Measurements from ENCODE around the gene LINGO3.

The LINGO3 gene

DNA sequence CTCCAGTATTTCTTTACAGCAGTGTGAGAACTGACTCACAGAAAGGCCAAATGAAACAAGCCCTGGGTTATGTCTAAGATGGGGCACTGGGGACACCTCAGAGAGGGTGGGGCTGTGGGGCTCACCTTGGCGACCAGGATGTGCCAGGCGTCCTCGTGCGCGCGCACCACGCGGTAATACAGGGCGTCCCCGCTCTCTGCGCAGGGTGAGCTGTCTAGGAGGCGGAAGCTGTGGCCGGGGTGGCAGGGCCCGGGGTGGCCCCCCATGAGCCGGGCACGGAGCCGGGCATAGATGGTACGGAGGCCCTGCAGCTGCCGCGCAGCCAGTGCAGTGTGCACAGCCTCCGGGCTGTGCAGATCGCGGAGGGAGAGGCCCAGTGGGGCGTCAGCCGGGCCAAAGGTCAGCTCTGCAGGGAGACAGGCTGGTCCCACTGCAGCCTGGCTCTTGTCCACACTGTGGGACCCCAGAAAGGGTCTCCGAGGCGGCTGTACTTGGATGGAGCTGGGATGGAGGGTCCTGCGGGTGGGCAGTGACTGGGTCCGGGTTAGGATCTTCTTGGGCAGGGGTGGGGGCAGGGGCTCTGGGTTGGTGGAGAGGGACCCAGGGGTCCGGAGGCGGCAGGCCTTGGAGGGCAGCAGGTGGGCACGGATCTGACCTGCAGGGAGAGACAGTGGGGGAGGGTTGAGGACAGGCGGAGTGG lies 29.3 kb downstream of the LINGO3 start:
- DNase-seq, result no peak

GRCh38 chr19:2277138-2277537 lies 30.8 kb downstream of the LINGO3 start:
- no peak for DNase-seq

GRCh38 chr19:2276429-2276986 lies 31.4 kb downstream of the LINGO3 start:
- no peak for DNase-seq

GRCh38 chr19:2275588-2276428 lies 32.1 kb downstream of the LINGO3 start:
- DNase-seq, result no peak

DNA sequence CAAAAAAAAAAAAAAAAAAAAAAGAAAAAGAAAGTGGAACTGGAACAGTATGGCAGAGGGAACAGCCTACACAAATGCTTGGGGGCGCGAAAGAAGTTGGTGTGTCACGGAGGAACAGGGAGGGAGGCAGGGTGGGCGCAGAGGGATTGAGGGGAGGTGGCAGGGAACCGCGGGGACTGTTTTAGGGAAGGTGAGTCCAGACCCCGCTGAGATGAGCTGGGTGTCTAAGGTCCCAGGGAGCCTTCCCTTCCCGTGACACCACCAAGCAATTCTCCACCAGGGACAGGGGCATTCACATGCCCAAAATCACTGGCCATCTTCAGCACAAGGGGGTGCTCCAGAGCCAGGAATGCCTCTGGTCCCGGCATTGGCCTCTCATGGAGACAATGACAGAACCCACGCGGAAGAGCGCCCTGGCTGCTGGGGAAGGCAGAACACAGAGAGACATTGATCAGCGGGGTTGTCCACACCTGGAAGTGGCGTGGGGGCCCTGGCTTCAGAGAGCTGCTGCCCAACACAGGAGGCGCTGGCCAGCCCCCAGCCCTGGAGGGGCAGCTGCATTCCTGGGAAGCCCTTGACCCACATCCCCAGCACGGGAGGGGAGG lies 32.9 kb downstream of the LINGO3 start:
- DNase-seq, result no peak

- DNase-seq, result no peak
Observed at GRCh38 chr19:2274185-2274711, 33.7 kb downstream of the LINGO3 start.

GRCh38 chr19:2273356-2274184 lies 34.4 kb downstream of the LINGO3 start:
- DNase-seq, result peak; percentile 73

DNA sequence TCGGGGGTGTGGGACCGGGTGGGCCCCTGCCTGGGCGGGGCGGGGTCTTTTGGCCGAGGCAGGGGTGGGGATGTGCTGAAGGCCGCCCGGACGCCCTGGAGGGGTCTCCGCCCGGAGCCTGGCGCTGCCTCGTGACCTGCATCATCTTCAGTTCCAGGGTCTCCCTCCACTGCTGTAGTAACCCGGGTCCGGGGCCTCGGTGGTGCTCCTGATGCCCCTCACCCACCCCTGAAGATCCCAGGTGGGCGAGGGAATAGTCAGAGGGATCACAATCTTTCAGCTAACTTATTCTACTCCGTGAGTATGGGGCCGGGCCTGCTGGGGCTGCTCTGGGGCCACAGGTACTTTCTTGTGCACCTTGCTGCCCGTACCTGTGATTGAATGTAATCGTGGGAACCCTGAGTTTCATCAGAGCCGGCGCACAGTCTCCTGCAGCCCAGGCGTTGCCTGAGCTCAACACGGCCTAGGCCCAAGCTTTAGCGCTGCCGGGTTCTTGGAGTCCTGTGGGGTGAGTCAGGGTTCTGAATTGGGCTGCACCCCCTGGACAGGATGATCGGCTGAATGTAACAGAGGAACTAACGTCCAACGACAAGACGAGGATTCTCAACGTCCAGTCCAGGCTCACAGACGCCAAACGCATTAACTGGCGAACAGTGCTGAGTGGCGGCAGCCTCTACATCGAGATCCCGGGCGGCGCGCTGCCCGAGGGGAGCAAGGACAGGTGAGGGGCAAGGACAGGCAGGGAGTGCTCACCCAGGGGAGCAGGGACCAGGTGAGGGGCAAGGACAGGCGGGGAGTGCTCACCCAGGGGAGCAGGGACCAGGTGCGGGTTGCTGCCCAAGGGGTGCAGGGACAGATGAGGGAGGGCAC lies 36.5 kb downstream of the LINGO3 start:
- no peak for DNase-seq

DNA sequence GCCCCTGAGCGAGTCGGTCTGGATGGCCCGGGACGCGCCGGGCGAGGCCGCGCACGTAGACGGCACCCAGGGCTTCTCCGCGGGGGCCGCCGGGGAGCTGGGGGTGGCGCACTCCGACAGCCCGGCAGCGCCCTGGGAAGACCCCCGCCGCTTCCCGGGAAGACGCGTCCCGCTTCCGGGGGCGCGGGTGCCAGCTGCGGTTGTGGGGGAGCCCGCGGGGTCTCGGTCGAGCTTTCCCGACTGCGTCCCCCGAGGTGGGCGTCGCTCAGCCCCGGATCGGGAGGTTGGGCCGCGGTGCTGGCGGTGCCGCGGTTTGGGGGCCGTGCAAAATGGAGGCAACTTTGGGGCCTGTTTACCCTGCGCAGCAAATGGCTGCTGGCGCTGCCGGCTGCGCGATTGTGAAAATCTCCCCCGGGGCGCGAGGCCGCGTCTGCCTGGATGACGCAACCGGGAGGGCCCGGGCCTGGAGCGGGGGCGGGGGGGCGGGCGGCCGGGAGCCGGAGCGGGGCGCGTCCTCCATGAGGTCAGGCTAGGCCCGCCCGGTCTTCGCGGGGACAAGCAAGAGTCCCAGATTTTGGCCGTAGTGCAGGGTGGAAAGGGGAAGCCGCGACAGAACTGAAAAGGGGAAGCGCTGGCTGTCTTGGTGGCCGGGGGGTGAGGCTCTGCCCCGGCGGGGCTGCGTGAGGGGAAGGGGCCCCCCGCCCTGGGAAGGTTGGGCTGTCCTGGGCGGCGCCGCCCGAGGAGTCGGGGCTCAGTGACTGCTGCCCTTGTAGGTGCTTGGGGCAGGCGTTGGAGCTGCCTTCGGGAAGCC lies 37.3 kb downstream of the LINGO3 start:
- peak; percentile 66 for DNase-seq

GRCh38 chr19:2270157-2270422 lies 37.9 kb downstream of the LINGO3 start:
- DNase-seq, result peak; percentile 33

GRCh38 chr19:2269244-2270156 lies 38.5 kb downstream of the LINGO3 start:
- peak; percentile 97 for DNase-seq

DNA sequence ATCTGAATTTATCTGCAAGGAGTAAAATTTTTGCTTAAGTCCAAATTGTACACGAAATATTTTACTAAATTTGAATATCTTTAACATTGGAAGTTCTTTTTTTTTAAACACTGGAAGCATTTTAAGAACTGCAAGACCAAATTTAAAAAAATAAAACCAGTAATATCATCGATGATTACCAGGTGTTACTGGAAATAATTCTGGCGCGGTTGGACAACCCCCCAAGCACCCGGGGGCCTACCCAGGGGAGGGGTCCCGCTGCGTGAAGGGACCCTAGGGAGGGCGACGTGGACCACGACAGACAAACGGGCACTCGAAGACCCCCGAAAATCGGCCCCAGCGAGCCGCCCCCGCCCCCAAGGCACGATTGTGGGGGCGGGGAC lies 39.1 kb downstream of the LINGO3 start:
- no peak for DNase-seq

- DNase-seq, result no peak
Observed at GRCh38 chr19:2268480-2268830, 39.5 kb downstream of the LINGO3 start.

DNA sequence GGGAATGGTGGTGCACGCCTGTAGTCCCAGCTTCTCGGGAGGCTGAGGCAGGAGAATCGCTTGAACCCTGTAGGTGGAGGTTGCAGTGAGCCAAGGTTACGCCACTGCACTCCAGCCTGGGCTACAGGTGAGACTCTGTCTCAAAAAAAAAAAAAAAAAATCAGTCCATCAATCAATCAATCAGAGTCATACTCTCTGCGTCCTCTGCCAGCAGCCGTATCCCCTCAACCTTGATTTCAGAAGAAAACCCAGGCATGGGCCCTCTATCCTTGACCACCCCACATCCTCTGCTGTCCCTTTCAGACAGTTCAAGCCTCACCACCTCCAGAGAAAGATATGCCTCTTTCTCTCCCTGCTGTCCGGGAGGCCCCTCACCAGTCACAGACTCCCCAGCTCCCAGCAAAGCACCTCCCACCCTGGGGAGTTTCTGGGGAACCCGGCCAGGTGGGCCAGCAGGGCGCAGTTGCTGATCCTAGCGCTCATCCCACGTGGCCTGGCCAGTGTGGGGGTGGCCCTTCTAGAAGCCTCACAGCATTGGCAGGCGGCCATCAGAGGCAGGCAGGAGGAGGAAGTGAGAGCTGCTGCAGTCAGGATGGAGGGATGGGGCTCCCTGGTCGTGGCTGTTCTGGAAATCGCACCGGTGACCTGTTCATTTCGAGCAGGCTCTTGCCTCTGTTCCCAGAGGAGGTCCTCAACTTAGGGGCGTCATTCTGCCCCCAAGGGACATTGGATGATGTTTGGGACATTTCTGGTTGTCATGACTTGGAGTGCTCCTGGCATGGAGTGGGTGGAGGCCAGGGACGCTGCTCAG lies 41.6 kb downstream of the LINGO3 start:
- DNase-seq, result no peak

- peak; percentile 40 for DNase-seq
Observed at GRCh38 chr19:2261438-2262172, 46.3 kb downstream of the LINGO3 start.

GRCh38 chr19:2260341-2260805 lies 47.6 kb downstream of the LINGO3 start:
- no peak for DNase-seq

DNA sequence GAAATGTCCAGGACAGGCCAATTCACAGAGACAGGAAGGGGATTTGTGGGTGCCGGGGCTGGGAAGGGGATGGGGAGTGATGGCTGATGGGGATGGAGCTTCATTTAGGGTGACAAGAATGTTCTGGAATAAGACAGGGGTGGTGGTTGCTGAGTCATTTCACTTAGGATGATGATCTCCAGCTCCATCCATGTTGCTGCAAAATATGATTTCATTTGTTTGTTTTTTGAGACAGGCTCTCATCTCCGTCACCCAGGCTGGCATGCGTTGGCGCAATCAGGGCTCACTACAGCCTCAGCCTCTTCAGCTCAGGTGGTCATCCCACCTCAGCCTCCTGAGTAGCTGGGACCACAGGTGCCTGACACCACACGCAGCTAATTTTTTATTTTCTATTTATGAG lies 48.6 kb downstream of the LINGO3 start:
- no peak for DNase-seq
